D341Med (cell line): ENCODE measurements around the gene OR4F3.
"Not testable (repeated sequence)": the region's sequence is repeated elsewhere in the genome, so short reads cannot be mapped to it uniquely, and the experiment has no call there.

Experiments used
- DNase-seq: peaks from one replicate; pipeline ENCODE4 v3.0.0; 2012; ENCODE audit warnings: low spot score

The OR4F3 gene

GRCh38 chr5:181366968-181367367 is at the start of gene OR4F3:
OR4F3 (plus strand) TSS chr5:181367268.
- not testable (repeated sequence) for DNase-seq
